IgD-negative memory B cell (primary cell): ENCODE measurements around the gene BCORL1. TPM values are rescaled to one million over a fixed set of nuclear protein-coding genes. Genes with fewer than 3 reads are reported as not detected.
A peak's percentile ranks its signal among the peaks of the same experiment; 100 is the strongest.

Source experiments
- H3K27ac Mint-ChIP-seq, 3 donors: one replicate each; pipeline ENCODE4 v1.8.0; 2020 to 2022; ENCODE audit warnings: mild to moderate bottlenecking in 3 of 3, mixed read lengths in 3 of 3, moderate library complexity in 1 of 3
- H3K27me3 Mint-ChIP-seq: one replicate; pipeline ENCODE4 v1.8.0; 2021; ENCODE audit warnings: mixed read lengths
- H3K36me3 Mint-ChIP-seq: one replicate; pipeline ENCODE4 v1.8.0; 2020; ENCODE audit warnings: mild to moderate bottlenecking, mixed read lengths
- H3K4me1 Mint-ChIP-seq, 3 donors: one replicate each; pipeline ENCODE4 v1.8.0; 2020 to 2022; ENCODE audit warnings: mixed read lengths in 3 of 3, mild to moderate bottlenecking in 1 of 3
- H3K4me3 Mint-ChIP-seq, 4 donors: one replicate each; pipeline ENCODE4 v1.8.0; 2020 to 2022; ENCODE audit warnings: mild to moderate bottlenecking in 4 of 4, mixed read lengths in 4 of 4, moderate library complexity in 3 of 4
- H3K9me3 Mint-ChIP-seq, 3 donors: one replicate each; pipeline ENCODE4 v1.8.0; 2020 to 2021; ENCODE audit warnings: mixed read lengths in 3 of 3, mild to moderate bottlenecking in 1 of 3
- polyA plus RNA-seq: library from polyadenylated mRNA; unstranded; fragments of 300-500 nt; fragmentation: Illumina TruSeq; gene quantifications from one replicate; pipeline ENCODE4 v1.2.3, GENCODE V29; 2021

Gene BCORL1
- polyA plus RNA-seq, 1 donor from 2014 or later, result 3.2 TPM

DNA sequence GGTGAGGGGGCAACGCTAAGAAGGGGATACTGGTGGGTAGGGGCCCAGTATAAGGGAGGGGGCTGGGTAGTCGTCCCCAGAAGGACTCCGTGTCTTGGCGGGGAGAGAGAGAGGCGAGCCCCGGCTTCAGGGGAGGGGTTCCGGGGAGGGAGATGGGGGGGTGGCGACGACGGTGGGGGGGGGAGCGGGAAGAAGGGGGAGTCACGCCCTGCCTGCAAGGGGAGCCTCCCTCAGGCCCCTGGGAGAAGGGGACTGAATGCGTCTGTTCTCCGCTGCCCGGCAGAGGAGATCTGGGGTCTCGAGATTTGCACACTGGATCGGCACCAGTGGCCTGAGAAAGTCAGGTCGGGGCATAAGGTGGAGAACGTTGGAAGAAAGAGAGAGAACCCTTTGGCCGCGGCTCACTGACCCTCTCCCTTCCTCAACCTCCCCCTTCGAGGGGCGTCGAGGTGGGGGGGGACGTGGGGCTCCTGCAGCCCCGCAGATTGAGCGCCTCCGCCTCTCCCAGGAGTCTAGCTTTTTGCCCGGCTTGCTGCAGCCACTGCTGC is 609 bp upstream of the BCORL1 start:
- H3K4me1 Mint-ChIP-seq, result peaks cover 5 to 11% (median 9%) of the 10 kb centered on the region in 3 donors
- H3K36me3 Mint-ChIP-seq, result no peaks in the 10 kb centered on the region
- peak overlapping the region in 1 of 3 donors; percentile 76 for H3K27ac Mint-ChIP-seq
- H3K4me3 Mint-ChIP-seq, result peak overlapping the region in 1 of 4 donors; percentile 93
- no peaks in the 10 kb centered on the region for H3K9me3 Mint-ChIP-seq
- no peaks in the 10 kb centered on the region for H3K27me3 Mint-ChIP-seq

DNA sequence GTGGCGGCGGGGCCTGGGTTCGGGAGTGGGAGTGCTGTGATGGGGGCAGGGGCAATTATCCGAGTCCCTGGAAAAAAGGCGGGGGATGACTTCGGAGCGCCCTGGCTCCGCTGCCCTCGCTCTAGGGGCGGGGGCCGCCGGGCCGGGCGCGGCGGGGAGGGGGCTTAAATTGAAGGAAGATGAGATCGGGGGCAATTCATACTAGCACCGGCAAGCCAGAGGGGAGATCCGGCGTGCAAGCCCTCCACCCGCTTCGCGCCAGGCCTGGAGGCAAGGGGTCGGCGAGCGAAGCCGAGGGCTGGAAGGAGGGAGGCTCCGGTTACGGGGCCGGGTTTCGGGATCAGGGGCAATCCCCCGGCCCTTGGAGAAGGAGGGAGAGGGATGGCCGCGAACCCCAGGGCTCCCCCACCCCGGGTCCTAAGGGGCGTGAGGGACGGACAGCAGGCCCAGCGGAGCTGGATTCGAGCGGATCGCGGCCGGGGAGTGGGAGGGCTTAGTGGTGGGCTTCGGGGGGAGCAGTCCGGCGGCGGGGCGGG is 1.2 kb downstream of the BCORL1 start:
- Mint-ChIP-seq H3K4me1 (peaks cover 6 to 11% (median 9%) of the 10 kb centered on the region in 3 donors), H3K4me3 (no peak overlapping the region), H3K9me3 (no peaks in the 10 kb centered on the region), H3K27ac (no peak overlapping the region), H3K36me3 (no peaks in the 10 kb centered on the region), H3K27me3 (no peaks in the 10 kb centered on the region)

GRCh38 chrX:129984111-129984958 is 1.9 kb downstream of the BCORL1 start:
- H3K36me3 Mint-ChIP-seq, result no peaks in the 10 kb centered on the region
- H3K27me3 Mint-ChIP-seq, result no peaks in the 10 kb centered on the region
- peak overlapping the region; percentile 49 to 83 (median 50) for H3K27ac Mint-ChIP-seq
- H3K4me1 Mint-ChIP-seq, result peaks cover 6 to 9% (median 7%) of the 10 kb centered on the region in 3 donors
- peak overlapping the region; percentile 79 to 92 (median 84) for H3K4me3 Mint-ChIP-seq
- H3K9me3 Mint-ChIP-seq, result no peaks in the 10 kb centered on the region

- no peaks in the 10 kb centered on the region for H3K27me3 Mint-ChIP-seq
- H3K4me1 Mint-ChIP-seq, result peaks cover 6 to 9% (median 7%) of the 10 kb centered on the region in 3 donors
- H3K36me3 Mint-ChIP-seq, result no peaks in the 10 kb centered on the region
- no peaks in the 10 kb centered on the region for H3K9me3 Mint-ChIP-seq
- peak overlapping the region in 1 of 4 donors; percentile 44 for H3K4me3 Mint-ChIP-seq
- H3K27ac Mint-ChIP-seq, result no peak overlapping the region
Measured at GRCh38 chrX:129987871-129988270, 5.4 kb downstream of the BCORL1 start.

DNA sequence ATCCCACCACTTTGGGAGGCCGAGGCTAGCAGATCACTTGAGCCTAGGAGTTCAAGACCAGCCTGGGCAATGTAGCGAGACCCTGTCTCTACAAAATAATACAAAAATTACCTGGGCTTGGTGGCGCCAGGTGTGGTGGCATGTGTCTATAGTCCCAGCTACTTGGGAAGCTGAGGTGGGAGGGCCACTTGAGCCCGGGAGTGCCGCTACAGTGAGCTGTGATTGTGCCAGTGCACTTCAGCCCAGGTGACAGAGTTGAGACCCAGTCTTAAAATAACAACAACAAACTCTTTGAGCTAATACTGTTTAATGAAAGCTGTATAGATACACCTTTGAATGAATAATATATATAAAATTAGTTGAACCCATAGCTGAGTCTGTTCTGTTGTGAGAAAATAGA is 9.7 kb downstream of the BCORL1 start:
- Mint-ChIP-seq H3K27me3 (no peaks in the 10 kb centered on the region), H3K27ac (no peak overlapping the region), H3K36me3 (peaks cover 3% of the 10 kb centered on the region), H3K4me1 (peaks cover 0 to 3% (median 2%) of the 10 kb centered on the region in 3 donors), H3K9me3 (no peaks in the 10 kb centered on the region), H3K4me3 (no peak overlapping the region)

DNA sequence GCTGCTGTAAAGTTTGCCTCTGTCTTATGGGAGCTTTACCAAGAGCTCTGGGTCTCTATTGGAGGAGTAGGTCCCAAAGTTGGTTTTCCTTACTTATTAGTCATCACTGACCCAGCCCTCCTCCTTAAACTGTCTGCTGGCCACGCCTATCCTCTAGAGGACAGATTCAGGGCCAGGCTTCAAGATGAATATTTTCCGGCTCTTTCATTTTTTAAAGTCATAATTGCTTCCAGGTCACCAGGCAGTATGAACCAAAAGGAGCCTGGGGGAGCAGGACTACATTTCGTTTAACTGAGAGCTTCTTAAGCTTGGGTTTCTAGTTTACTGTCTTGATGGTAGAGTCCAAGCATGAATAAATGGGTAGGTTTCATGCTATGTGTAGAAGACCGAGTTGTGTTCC is 13.7 kb downstream of the BCORL1 start:
- Mint-ChIP-seq H3K27me3 (no peaks in the 10 kb centered on the region), H3K4me1 (peaks cover 0 to 3% (median 1%) of the 10 kb centered on the region in 3 donors), H3K4me3 (no peak overlapping the region), H3K27ac (no peak overlapping the region), H3K9me3 (no peaks in the 10 kb centered on the region), H3K36me3 (peaks cover 4% of the 10 kb centered on the region)

GRCh38 chrX:129997086-129997485 is 14.7 kb downstream of the BCORL1 start:
- no peak overlapping the region for H3K4me3 Mint-ChIP-seq
- H3K27ac Mint-ChIP-seq, result no peak overlapping the region
- H3K4me1 Mint-ChIP-seq, result peaks cover 0 to 3% (median 1%) of the 10 kb centered on the region in 3 donors
- H3K27me3 Mint-ChIP-seq, result no peaks in the 10 kb centered on the region
- H3K36me3 Mint-ChIP-seq, result peaks cover 4% of the 10 kb centered on the region
- H3K9me3 Mint-ChIP-seq, result peaks cover 0 to 1% (median 0%) of the 10 kb centered on the region in 3 donors

GRCh38 chrX:129998021-129998420 is 15.6 kb downstream of the BCORL1 start:
- H3K36me3 Mint-ChIP-seq, result peaks cover 4% of the 10 kb centered on the region
- peaks cover 0 to 3% (median 1%) of the 10 kb centered on the region in 3 donors for H3K4me1 Mint-ChIP-seq
- peaks cover 0 to 2% (median 0%) of the 10 kb centered on the region in 3 donors for H3K9me3 Mint-ChIP-seq
- no peak overlapping the region for H3K4me3 Mint-ChIP-seq
- no peak overlapping the region for H3K27ac Mint-ChIP-seq
- no peaks in the 10 kb centered on the region for H3K27me3 Mint-ChIP-seq

- peaks cover 0 to 5% (median 2%) of the 10 kb centered on the region in 3 donors for H3K4me1 Mint-ChIP-seq
- H3K36me3 Mint-ChIP-seq, result peaks cover 1% of the 10 kb centered on the region
- H3K27me3 Mint-ChIP-seq, result no peaks in the 10 kb centered on the region
- H3K9me3 Mint-ChIP-seq, result peaks cover 0 to 2% (median 0%) of the 10 kb centered on the region in 3 donors
- H3K4me3 Mint-ChIP-seq, result no peak overlapping the region
- H3K27ac Mint-ChIP-seq, result no peak overlapping the region
Measured at GRCh38 chrX:130001893-130002292, 19.5 kb downstream of the BCORL1 start.

DNA sequence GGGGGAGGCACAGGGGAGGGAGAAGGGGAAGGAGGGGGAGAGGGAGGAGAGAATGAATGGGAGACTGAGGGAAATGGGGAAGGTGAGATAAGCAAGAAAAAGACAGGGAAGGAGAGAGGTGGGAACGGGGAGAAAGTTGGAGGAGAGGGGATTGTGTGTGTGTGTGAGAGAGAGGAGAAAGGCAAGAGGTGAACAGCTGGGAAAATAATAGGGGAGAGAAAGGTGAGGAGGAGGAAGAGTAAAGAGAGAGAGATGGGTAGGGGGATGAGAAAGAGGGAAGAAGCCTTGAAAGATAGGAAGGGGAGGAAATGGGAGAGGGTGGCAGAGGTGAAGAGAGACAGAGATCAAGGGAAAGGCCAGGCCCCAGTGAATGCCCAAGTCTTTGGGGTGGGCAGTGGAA is 20.1 kb downstream of the BCORL1 start:
- Mint-ChIP-seq H3K9me3 (peaks cover 0 to 2% (median 0%) of the 10 kb centered on the region in 3 donors), H3K4me1 (peaks cover 0 to 2% (median 2%) of the 10 kb centered on the region in 3 donors), H3K4me3 (no peak overlapping the region), H3K27me3 (no peaks in the 10 kb centered on the region), H3K36me3 (peaks cover 1% of the 10 kb centered on the region), H3K27ac (no peak overlapping the region)

DNA sequence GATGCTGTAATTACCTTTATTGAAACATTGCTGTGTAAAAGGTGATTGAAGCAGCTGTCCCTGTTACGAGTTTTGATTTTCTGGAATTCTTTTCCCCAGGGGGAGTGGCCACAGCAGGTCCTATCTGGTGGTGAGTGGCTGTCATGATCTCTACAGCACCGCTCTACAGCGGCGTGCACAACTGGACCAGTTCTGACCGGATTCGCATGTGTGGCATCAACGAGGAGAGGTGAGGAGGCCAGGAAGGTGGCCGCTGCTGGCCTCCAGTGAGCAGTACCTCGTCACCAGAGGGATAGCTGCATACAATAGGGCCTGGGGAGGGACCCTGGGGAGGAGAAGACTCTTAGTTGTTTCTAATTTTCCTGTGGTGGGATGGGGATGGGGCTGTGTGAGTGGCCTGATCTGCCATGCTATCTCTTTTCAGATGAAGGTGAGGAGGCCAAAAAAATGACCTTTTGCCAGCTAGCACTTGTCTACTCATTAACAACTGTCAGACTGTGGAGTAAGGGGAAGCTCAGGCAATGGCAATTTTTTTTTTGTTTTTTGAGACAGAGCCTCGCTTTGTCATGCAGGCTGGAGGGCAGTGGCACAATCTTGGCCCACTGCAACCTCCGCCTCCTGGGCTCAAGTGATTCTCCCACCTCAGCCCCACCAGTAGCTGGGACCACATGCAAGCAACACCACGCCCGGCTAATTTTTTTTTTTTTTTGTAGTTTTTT is 22.8 kb downstream of the BCORL1 start:
- peaks cover 0 to 2% (median 1%) of the 10 kb centered on the region in 3 donors for H3K4me1 Mint-ChIP-seq
- no peak overlapping the region for H3K27ac Mint-ChIP-seq
- peak overlapping the region in 1 of 4 donors; percentile 73 for H3K4me3 Mint-ChIP-seq
- no peaks in the 10 kb centered on the region for H3K36me3 Mint-ChIP-seq
- H3K9me3 Mint-ChIP-seq, result peaks cover 0 to 2% (median 0%) of the 10 kb centered on the region in 3 donors
- no peaks in the 10 kb centered on the region for H3K27me3 Mint-ChIP-seq

DNA sequence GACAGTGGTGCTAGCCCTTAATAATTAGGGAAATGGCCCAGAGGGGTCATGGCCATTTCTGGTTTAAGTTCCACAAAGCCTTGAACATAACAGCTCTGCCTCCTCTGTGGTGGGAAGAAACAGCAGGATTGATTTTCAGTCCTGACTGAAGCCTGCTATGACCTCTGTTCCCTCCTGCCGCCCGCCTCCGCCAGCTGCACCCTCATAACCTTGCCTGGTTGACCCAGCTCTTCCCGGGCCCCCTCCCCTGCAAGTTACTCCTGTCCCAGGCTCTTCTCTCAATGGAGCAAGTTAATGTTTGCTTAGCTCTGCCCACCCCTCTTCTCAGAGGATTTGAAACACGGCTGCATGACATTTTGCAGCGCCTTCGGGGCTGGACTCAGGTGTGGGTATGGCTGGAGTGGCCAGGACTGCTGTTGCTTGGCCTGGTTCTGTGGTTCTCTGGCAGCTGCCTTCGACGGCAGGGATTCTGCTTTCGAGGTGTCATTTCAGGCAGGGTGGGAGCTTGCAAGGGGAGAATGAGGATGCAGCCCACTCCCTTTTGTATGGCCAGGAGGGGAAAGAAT is 27.3 kb downstream of the BCORL1 start:
- H3K9me3 Mint-ChIP-seq, result no peaks in the 10 kb centered on the region
- H3K27ac Mint-ChIP-seq, result no peak overlapping the region
- no peaks in the 10 kb centered on the region for H3K36me3 Mint-ChIP-seq
- peaks cover 0 to 2% (median 0%) of the 10 kb centered on the region in 3 donors for H3K4me1 Mint-ChIP-seq
- no peak overlapping the region for H3K4me3 Mint-ChIP-seq
- peaks cover 2% of the 10 kb centered on the region for H3K27me3 Mint-ChIP-seq

GRCh38 chrX:130012683-130013082 is 30.2 kb downstream of the BCORL1 start:
- Mint-ChIP-seq H3K27ac (no peak overlapping the region), H3K9me3 (no peaks in the 10 kb centered on the region), H3K27me3 (peaks cover 4% of the 10 kb centered on the region), H3K4me1 (no peaks in the 10 kb centered on the region), H3K4me3 (no peak overlapping the region), H3K36me3 (no peaks in the 10 kb centered on the region)

- Mint-ChIP-seq H3K36me3 (no peaks in the 10 kb centered on the region), H3K4me3 (no peak overlapping the region), H3K9me3 (no peaks in the 10 kb centered on the region), H3K27ac (no peak overlapping the region), H3K4me1 (no peaks in the 10 kb centered on the region), H3K27me3 (peaks cover 4% of the 10 kb centered on the region)
Measured at GRCh38 chrX:130013661-130014060, 31.2 kb downstream of the BCORL1 start.

DNA sequence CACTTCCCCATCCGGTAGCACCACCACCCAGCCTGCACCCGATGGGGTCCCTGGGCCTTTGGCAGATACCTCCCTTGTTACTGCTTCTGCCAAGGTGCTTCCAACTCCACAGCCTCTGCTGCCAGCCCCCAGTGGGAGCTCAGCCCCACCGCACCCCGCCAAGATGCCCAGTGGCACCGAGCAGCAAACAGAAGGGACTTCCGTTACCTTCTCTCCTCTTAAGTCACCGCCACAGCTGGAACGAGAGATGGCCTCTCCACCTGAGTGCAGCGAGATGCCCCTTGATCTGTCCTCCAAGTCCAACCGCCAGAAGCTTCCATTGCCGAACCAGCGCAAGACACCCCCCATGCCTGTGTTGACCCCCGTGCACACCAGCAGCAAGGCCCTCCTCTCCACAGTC is 31.9 kb downstream of the BCORL1 start:
- Mint-ChIP-seq H3K4me3 (no peak overlapping the region), H3K27me3 (peaks cover 4% of the 10 kb centered on the region), H3K9me3 (no peaks in the 10 kb centered on the region), H3K4me1 (no peaks in the 10 kb centered on the region), H3K36me3 (no peaks in the 10 kb centered on the region), H3K27ac (no peak overlapping the region)
